Measurements from ENCODE around the gene CORO7.

CORO7 gene

DNA sequence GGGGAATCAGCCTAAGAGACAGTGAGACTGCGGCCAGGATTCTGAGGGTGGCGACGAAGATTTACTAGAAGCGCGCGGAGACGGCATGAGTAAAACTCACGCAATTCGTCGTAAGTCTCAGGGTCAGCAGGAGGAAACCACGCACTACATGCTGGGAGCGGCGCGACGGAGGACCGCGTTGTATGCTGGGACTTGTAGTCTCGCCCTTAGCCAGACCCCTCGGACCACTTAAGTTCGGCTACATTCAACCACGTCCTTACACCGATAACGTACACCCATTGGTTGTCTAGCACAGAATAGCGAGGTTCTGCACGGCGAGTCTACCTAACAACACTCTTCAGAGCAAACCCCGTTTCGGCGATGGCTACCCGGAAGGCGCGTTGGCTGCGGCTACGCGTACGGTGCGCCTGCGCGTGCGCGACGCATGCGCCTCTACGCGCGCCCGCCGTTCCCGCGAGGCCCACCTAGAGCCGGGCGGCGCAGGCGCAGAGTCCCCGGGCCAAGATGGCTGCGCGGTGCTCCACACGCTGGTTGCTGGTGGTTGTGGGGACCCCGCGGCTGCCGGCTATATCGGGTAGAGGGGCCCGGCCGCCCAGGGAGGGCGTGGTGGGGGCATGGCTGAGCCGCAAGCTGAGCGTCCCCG, 9.1 kb upstream of the CORO7 start, which contains the start of gene DNAJA3:
TSS of gene DNAJA3 (plus strand) at position 491 of the 643 bp plus-strand sequence. CDS start at position 505, 14 bp downstream.
- peak; percentile 92 for DNase-seq

DNA sequence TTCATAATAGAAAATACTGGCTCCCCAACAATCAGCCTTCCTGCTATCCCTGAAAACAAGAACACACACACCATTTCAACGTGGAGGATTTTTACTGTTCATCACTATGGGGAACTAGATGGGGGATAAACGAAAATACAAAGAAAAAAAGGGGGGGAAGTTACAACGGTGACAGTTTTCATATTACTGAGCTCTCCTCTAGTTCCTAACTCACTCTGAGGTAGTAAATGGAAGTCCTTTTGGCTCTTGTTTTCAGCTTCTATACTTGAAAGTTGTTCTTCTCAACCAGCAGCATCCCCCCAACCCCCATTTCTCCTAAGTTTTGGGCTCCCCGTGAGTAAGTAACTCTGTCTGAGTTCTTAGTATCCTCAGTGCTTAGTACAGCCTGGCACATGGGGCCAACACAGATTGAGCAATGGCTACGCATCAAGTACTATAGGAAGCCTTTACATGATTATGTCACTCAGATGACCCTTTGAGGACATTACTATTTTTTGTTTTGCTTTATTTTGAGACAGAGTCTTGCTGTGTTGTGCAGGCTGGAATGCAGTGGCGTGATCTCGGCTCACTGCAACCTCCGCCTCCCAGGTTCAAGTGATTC, 4.2 kb upstream of the CORO7 start:
- DNase-seq: no peak

DNA sequence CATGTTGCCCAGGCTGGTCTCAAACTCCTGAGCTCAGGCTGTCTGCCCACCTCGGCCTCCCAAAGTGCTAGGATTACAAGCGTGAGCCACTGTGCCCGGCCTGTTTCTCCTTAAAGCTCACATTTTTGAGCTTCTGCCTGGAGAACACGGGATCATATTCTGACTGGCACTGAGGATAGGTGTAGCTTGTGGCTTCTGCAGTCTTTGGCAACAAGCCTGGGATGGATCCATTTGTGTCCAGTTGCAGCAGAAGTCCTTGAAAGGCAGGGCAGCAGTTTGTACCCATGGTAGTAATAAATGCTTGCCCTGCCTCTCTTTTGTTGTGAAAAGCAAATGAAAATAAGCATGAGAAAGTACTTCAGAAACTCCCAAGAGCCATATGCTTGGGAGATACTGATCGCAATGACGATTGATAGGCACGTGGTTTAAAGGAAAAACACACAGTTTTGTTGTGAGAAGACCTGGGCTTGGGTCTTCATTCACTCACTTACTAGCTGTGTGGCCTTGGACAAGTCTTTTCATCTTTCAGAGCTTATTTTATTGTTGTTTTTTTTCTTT, 3.1 kb upstream of the CORO7 start:
- no peak for DNase-seq

DNA sequence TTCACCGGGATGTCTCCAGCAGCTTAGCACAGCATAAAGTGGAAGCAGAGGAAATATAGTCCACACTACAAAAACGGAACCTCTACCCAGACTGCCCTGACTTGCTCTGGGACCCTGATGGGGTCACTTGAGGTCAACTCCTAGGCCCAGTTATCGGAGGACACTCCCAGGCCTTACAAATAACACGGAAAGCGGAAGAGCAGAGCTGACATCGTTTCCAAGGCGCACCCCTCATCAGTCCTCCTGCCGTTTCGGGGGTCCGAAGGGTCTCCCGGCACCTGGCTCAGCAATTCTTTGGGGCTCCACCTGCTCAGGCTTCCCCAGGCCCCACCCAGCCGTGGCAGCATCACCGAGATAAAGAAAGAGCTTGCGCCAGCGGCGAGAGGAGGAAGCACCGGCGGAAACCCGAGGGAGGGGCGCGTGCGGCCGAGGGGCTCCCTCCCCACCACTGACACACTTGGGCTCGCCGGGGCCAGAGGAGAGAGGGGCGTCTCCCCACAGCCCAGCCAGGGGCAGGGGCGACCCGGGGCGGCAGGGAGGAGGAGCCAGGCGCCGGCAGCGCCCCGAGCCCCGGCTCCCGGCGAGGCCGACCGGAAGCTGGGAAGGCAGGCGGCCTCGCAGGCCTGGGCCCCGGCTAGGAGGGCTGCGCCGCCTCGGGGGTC, 727 bp downstream of the CORO7 start:
- peak; percentile 4 for DNase-seq

DNA sequence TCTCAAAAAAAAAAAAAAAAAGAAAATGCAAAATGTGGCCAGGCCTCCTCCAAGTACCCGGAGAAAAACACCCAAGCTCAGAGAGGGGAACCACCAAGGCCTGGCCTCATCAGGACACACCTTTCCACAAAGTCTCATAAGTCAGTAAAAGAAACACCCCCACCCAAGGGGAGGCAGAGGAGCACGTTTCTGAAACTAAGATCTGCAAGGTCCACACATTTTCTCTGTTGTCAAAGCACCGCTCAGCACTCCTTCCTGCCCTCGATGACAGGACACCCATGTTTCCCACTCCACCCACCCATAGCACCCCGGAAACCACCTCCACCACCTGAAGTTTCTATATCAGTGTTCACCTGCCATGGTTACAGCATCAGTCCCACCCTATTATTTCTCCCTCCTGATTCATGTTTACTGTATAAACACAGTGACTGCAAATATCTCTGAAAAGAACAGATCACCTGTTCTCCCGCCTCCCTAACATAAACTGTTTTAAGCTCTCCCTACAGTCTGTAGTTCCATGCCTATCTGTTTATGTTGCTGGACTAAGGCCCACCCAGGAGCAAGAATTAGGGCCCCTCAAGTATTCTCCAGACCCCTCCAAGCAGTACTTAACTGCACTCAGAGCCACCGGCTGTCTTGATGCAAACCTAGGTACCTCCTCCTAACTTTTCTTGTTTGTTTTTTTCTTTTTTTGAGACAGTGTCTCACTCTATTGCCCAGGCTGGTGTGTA, 2.0 kb downstream of the CORO7 start:
- no peak for DNase-seq

DNA sequence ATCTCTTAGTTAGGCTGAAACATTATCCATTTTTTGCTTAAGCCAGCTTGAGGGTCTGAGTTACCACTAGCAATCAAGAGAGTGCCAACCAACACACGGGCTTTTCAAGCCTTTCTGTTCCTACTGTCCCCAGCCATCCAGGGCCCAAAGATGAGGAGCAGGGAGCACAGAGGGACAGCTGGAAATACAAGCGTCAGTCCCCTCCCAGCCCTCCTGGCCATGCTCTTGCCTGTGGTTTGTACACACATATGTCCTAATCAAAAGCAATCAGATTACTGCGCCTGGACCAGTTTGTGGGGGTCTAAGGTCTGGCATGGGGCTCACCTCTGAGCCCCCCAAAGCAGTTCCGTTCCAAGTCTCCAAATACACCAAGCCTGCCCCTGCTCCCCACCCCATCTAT, 3.5 kb downstream of the CORO7 start:
- DNase-seq: no peak

DNA sequence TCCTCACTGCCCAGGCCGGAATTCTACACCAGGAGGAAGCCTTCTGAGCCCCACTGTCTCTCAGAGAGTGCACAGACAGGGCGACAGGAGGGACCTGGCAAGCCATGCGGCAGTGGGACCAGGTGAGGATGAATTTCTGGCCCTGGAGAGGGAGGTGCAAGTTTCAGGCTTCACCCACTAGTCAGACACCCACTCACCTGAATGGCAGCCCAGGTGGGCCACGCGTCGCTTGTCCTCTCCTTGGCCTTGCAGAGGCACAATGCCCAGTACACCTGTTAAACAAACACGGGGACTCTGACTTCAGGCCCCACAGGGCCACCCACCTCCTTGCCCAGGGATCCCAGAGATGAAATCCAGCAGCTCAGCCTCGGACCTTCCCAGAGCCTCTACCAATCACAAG, 4.2 kb downstream of the CORO7 start:
- DNase-seq: no peak

DNA sequence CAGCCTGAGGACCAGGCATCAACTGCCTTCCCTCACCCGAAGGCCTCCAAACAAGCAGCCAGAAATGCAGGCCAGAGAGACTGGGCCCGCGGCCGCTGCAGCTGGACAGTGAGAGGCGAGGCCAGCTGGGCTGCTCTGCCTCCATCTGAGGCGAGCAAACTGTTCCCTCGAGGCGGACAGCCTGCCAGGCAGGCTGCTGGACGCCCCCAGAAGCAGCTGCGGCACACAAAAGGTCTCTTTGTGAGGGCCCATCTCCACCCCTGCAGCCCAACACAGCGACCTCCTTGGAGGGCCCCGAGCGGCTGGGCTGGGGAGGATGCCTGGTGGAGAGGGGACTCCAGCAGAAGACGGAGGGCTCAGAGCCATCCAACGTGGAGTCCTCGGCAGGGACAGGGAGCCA, 4.7 kb downstream of the CORO7 start:
- no peak for DNase-seq

DNA sequence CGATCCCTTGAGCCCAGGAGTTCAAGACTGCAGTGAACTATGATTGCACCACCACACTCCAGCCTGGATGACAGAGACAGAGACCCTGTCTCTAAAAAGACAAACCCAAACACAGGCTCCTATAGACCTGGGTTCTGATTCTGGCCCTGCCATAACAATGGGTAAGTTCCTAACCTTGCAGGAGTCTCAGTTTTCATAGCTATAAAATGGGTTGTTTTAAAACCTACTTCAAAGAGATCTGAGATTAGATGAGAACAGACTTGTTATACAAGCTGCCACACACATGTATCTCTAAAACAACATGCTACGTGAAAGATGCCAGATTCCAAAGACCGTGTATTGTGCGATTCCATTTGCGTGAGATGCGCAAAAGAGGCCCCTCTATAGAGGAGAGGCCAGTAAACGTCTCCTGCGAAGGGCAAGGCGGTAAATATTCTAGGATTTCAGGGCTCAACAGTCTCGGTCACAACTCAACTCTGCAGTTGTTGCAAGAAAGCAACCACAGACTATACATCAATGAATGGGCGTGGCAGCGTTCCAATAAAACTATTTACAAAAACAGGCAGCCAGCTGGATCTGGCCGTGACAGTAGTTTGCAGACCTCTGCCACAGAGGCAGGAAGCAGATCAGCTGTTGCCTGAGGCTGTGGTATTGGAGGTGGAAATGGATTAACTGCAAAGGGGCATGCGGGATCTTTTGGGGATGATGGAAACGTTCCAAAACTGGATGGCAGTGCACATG, 5.9 kb downstream of the CORO7 start:
- no peak for DNase-seq

DNA sequence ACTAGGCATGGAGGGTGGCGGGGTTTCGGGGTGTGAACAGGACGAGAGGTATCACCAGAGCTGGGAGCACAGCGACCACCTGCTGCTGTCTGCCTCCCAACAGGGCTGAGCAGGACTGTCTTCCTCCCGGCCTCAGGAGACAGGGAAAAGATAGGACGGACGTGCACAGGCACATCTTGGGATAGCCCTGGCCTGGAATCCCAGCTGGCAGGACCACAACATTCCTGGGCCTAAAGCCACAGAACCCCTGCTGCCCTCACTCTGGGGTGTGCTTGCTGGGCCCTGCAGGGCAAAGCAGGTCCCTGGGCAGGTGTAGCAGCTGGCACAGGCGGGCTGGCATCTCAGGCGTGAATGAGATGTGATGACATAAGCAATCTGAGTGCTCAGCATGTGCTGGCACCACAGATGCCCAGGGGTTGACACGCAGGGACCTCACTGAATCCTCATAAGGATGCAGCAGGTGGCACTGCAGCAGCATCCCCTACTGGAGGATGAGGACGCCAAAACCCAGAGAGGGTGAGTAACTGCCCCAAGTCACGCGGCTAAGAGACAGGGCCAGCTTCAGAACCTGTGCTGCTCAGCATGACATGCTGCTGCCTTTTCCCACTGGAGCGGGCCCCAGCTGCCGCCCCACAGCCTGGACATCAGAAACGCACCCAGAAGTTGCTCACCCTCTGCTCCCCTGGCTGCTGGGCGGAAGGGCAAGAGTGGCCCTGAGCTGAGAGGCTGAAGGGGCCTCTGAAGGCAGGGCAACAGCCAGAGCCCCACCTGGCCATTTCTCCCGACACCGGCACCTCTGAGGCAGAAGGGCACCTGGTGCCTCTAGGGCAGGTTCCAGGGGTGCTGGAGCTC, 7.1 kb downstream of the CORO7 start:
- DNase-seq: no peak

DNA sequence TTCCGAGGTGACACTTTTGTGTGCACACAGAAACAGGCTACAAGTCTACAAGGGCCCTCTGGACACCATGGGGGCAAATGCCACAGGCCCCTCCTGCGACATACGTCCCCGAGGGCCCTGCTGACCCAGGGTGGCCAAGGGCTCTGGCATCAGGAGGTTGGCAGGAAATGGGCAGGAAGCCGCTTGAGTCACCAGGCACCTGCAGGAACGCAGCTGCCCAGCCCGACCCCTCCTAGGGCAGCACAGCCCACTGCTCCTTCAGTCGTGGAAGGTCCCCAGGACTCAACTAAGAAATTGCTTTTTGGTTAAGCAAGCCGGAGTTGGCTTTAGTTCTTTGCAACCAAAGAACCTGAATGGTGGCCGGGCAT, 8.1 kb downstream of the CORO7 start:
- no peak for DNase-seq

DNA sequence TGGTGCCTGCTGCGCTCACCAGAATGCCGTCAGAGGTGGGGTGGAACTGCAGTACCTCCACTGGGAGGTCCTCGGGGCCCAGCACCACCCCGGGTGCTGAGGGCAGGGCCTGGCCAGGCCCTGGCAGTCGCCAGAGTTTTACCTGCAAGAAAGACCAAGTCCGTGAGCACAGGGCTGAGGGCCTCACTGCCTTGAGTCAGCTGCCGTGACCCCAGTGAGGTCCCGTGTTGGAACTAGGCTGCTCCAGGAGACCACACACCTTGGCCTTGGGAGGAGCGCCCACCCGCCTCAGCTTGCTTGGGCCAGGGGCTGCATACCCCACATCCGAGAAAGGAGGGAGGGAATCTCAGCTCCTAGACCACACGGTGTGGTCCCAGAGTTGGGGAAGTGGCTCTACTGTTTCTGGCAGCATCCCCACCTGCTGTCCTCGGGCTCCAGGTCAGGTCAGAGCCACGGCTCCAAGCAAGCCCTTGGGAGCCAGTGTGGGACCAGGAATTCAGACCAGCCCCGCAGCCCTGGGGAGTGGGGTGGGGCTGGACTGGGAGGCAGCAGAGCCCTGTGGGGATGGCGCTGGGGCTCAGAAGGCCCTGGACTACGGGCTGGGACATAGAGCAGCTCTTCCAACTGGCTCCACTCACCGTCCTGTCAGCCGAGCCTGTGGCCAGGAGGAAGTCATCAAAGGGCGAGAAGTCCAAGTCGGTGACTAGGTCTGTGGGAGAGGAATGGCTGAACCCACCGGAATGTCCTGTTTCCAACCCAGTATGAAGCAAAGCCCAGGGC, 8.7 kb downstream of the CORO7 start:
- DNase-seq: no peak

DNA sequence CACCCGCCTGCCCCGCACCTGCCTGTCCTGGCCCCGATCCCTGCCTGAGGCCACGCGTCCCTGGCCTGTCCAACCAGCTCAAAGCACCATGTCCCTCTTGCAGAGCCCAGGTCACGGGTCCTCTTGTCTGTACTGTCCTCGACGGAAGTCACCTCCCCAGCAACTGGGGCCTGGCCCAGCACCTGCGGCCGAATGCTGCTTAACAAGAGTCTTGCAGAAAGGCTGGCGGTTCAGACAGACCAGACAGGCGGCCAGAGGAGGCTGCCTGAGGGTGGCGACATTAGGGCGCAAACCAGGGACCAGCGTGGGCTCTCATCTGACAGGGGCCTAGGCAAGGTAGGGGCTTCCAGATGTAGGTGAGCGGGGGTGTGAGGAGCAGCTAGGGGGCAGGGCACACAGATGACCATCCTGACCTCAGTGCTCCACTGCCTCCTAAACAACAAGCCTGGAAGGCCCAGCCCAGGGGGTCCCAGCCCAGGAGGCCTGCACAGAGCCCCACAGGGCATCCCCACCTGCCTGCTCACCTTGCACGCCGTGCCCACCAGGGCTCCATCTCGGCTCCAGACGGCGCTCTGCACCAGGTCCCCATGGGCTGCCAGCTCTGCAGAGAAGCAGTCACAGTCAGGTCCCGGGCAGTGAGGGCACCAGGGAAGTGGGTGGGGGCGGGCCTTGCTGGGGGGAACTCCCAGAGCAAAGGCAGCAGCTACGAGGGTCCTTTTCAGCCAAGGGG, 11.3 kb downstream of the CORO7 start:
- DNase-seq: no peak

DNA sequence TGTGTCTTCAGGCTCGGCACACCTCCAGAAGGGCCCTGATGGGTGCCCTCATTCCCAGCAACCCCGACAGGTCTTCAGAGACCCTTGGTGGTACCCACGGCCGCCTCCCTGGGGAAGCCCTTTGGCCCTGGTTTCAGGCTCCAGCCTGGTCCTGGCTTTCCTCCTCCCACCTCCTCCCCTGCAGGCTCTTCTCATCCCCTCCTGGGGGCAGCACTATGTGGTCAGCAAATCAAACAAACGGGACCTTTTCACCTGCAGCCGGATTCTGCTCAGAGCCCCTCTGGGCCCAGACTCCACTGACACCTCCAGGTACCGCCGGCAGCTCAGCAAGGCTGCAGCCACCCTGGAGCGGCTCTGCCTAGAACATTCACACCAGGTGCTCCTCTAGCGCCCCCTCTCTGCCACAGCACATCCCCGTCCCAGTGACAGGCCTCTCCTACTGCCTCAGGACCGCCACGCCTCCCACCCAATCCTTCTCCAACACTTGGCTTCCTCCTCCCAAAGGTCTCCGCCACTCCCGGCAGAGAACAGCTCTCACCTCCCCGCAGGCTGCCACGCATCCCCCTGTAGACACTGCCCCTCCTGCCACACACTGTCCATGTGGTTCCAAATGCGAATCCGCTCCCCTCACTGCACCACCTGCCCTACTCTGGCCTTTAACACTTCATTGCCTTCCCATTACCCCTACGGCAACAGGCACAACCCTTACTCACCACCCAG, 12.0 kb downstream of the CORO7 start:
- peak; percentile 9 for DNase-seq

DNA sequence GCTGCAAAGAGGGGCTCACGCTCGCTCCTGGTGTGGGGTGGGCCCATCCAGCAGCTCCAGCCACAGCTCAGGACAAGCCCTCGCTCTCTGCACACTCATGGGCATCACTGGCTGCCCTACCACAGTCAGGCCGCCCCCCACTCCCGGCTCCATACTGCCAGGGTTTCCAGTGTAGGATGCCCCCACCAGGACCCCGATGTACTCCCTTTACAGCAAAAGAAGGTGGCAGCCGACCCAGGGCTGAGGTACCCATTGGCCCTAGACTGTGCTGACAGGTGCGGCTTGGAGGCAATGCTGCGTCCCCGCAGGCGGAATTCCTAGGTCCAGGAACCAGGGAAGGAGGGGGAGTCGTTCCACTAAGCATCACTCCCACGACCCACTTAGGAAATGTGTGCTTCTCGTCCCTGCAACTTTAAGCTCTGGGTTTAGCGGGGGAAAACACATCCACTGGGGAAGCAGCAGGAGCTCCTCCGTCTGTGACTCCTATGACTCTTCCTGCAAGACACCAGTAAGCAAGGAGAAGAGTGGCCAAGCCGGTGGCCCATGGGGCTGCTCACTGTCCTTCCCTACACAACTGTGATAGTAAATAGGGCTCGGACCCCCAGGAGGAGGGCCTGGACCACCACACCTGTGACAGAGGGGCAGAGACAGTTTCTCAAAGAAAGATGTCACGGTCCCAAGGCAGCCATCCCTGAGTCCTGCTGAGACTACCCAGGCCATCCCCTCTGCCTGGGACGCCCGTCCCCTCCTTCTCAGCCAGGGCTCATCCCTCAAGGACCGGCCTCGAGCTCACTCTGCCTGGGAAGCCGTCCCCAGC, 13.1 kb downstream of the CORO7 start:
- DNase-seq: no peak

DNA sequence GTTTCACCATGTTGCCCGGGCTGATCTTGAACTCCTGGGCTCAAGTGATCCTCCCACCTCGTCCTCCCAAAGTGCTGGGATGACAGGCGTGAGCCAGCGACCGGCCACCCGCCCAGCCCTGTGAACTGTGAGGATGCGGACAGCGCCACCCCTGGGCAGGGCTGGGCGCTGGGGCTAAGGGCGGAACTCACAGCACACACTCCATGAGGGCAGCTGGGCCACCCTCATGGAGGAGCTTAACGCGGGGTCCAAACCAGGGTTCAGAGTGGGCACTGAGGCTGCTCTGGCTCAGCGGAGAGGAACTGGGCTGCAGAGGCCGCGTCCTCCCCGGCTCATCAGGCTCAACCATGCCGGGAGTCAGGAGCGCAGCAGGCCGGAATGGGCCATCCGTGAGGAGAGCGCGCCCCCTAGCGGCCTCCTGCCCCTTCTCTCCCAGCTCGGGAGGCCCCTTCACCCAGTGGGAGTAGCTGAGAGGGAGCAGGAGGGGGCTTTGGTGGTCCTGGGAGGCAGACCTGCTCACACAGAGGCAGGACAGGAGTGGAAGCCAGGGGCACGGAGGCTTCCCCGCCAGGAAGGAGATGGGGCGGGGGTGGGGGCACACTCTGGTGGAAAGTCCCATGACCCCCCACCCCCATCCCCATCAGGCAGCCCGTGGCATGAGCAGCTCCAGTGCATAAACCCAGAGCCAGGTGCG, 13.8 kb downstream of the CORO7 start:
- peak; percentile 66 for DNase-seq

DNA sequence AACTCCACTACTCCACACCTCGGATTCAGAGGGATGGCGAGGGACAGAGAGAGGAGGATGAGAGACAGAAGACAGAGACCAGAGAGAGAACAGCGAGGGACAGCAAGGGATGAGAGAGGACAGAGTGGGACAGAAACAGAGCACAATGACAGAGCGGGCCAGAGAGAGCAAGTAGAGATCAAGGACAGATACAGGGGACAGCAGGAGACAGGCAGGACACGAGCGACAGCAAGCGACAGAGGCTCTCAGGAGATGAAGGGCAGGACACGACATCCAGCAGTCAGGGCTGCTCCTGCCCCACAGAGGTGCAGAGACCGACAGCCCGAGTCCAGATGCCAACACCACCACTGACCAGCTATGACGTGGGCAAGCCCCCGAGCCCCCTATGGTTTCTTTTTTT, 14.9 kb downstream of the CORO7 start:
- no peak for DNase-seq

DNA sequence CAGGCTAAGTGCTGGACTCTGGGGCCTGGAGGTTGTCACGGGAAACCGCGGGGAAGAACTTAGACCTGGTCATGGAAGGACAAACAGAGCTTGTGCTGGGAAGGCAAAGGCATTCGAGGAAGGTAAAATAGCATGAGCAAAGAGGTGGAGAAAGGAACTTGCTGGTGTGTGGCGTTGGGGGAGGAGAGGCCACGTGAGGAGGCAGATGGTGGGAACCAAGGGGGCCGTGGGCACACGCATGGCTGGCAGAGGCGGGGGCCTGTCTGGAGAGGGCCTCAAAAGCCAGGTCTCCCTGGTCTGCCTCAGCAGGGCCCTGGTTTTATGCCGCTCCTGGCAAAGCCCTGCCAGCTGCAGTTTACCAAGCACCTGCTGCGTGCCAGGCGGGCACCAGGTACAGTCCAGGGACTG, 15.3 kb downstream of the CORO7 start:
- no peak for DNase-seq
